Fibroblast of skin of left quadriceps (primary cell): Measurements from ENCODE around the gene SRSF4.
"Not testable (repeated sequence)": the region's sequence is repeated elsewhere in the genome, so short reads cannot be mapped to it uniquely, and the experiment has no call there.

ENCODE experiments used
- DNase-seq, 2 experiments: peaks; one replicate each; pipeline ENCODE4 v3.0.0-alpha.2; 2013; ENCODE audit warnings: low read depth in 2 of 2

The SRSF4 gene

GRCh38 chr1:29162476-29163138, 19.1 kb downstream of the SRSF4 start:
- DNase-seq: no peak

- DNase-seq: no peak
Measured at GRCh38 chr1:29162025-29162424, 19.7 kb downstream of the SRSF4 start.

GRCh38 chr1:29159773-29160172, 21.9 kb downstream of the SRSF4 start:
- no peak for DNase-seq

GRCh38 chr1:29157269-29157601, 24.5 kb downstream of the SRSF4 start:
- no peak for DNase-seq

- no peak for DNase-seq
Measured at GRCh38 chr1:29156543-29157268, 25.0 kb downstream of the SRSF4 start.

GRCh38 chr1:29152046-29152805, 29.5 kb downstream of the SRSF4 start:
- no peak for DNase-seq

GRCh38 chr1:29150346-29150745, 31.4 kb downstream of the SRSF4 start:
- DNase-seq: not testable (repeated sequence)

DNA sequence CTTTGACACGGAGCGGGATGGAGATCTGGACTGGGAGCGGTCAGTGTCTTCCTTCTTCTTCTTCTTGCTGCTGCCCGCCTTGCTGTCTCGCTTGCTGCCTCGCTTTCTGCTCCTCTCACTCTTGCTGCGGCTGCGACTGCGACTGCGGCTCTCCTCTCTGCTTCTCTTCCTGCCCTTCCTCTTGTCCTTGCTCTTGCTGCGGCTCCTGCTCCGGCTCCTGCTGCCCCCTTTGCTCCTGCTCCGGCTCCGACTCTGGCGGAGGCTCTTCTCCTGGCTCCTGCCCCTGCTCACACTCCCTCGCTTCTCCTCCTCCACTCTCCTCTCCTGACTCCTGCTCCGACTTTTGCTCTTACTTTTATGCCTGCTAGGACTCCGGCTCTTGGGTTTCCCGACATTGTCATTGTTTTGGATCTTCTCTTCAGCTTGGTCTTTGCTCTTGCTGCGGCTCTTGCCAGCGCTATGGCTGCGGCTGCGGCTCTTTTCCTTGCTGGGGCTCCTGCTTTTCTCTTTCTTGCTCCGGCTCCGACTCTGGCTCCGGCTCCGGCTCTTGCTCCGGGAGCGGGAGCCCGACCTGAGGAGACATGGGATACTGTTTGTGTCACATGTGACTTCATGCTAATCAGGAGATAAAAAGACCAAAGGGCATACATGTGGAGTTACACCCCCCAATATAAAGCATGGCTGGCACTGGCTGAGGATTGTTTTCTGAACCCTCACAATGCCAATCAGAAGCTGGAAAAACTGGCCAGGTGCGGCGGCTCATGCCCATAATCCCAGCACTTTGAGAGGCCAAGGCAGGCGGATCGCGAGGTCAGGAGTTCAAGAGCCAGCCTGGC, 32.8 kb downstream of the SRSF4 start:
- DNase-seq: no peak

GRCh38 chr1:29145739-29146437, 35.8 kb downstream of the SRSF4 start:
- peak; percentile 81 to 82 for DNase-seq

GRCh38 chr1:29144178-29144577, 37.5 kb downstream of the SRSF4 start:
- DNase-seq: no peak

GRCh38 chr1:29142714-29143113, 39.0 kb downstream of the SRSF4 start:
- no peak for DNase-seq

GRCh38 chr1:29136391-29136915, 45.2 kb downstream of the SRSF4 start:
- no peak for DNase-seq

DNA sequence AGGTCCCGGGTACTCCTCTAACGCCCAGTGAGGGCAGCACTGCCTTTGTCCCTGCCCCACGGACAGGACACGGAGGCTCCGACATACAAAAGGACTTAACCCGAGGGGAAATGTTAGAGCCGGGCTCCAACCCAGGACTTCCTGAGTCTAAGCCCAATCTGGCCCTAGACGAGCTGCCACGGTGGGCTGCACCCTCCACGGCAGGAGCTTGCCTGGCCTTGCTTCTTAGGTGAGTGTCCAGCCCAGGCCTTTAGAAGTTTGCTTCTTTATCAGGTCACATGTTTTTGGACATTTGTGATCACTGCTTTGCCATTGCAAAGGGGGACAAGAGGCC, 47.0 kb downstream of the SRSF4 start:
- DNase-seq: no peak

- no peak for DNase-seq
Measured at GRCh38 chr1:29133861-29134694, 47.6 kb downstream of the SRSF4 start.

- DNase-seq: not testable (repeated sequence)
Measured at GRCh38 chr1:29131056-29131455, 50.6 kb downstream of the SRSF4 start.

GRCh38 chr1:29129916-29130315, 51.8 kb downstream of the SRSF4 start:
- DNase-seq: no peak

DNA sequence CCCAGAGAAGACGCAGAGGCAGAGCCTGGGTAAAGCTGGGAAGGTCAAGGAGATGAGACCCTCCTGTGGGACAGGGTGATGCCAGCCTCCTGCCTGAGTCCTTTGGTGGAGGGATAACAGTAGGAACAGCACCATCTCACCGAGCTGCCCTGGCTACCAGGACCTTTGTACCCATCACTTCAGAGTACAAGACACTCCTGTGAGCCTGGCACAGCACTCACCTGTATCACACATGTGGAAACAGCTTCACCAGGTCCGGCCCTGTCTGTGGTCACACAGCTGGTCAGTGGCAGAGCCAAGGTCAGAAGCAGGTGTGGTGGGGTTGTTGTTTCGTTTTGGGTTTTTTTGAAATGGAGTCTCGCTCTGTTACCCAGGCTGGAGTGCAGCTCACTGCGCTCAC, 53.0 kb downstream of the SRSF4 start:
- no peak for DNase-seq

GRCh38 chr1:29126198-29126597, 55.5 kb downstream of the SRSF4 start:
- no peak for DNase-seq

DNA sequence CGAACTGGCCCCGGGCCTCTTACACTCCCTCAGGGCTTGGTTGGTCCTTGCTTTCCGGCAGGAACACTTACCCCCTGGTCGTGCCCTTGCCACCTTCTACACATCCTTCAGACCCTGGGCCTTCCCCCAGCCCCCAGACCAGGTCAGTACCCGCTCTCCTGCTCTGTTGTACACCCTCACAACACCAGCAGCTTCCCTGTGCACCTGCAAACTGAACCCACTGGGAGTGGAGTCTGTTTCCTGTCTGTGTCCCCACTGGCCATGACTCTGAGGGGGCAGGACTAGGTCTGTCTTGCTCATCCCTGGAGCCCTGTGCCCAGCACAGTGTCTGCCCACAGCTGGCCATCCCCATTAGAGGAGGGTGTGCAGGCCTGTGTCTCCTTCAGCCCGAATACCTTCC, 55.9 kb downstream of the SRSF4 start:
- no peak for DNase-seq

DNA sequence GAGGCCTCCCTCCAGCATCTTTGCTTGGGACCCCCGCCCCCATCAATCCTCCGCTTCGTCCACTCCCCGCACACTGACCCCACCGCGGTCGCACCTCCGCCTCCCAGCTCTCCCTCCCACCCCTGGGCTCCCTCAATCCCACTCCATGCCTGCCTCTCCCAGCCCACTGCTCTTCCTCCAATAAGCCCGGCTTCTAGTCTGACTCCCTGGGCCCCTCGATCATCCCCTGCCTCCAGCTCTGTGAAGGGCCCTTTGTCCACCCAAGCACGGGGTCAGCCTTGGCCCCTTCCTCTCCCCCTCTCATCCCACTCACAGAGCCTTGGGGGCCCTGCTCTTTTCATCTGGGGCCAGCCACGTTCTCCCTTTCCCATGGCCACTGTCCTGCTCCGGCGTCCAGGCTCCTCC, 56.5 kb downstream of the SRSF4 start:
- no peak for DNase-seq
